GM23338 (cell line): ENCODE results near the gene SRGAP1. TPM values are rescaled to one million over a fixed set of nuclear protein-coding genes. Genes with fewer than 3 reads are reported as not detected.

ENCODE experiments used
- ATAC-seq: fragments of 200-7000 bp; cut with Tn5 transposase; 3 replicates; pipeline ENCODE4 v1.9.1; 2020
- DNase-seq: peaks from one replicate; pipeline ENCODE4 v3.0.0-alpha.2; 2015; ENCODE audit warnings: low spot score
- H2AFZ ChIP-seq: fragments of 200-600 bp; sonication (generic); 2 replicates; pipeline ENCODE4 v1.8.0; 2016; ENCODE audit warnings: antibody characterized with exemption, mild to moderate bottlenecking, moderate library complexity
- H3F3A ChIP-seq: fragments of 200-600 bp; sonication (generic); replicated peaks from 2 replicates; pipeline ENCODE4 v1.8.0; 2017; ENCODE audit warnings: antibody characterized with exemption, mixed run types, low read depth
- H3K27ac ChIP-seq: fragments of 200-600 bp; sonication (generic); 2 replicates; pipeline ENCODE4 v1.6.1; 2016; ENCODE audit warnings: low read depth
- H3K27me3 ChIP-seq: fragments of 200-600 bp; sonication (generic); 2 replicates; pipeline ENCODE4 v1.8.0; 2016; ENCODE audit warnings: mild to moderate bottlenecking, mixed run types, moderate library complexity; ENCODE audit not compliant: insufficient read depth
- H3K36me3 ChIP-seq: fragments of 200-600 bp; sonication (generic); 2 replicates; pipeline ENCODE4 v1.8.0; 2016; ENCODE audit warnings: mild to moderate bottlenecking; ENCODE audit not compliant: insufficient read depth
- H3K4me1 ChIP-seq: fragments of 200-600 bp; sonication (generic); 2 replicates; pipeline ENCODE4 v1.8.0; 2016; ENCODE audit warnings: mild to moderate bottlenecking, moderate library complexity; ENCODE audit not compliant: insufficient read depth
- H3K4me2 ChIP-seq: fragments of 200-600 bp; sonication (generic); 2 replicates; pipeline ENCODE4 v1.7.1; 2017; ENCODE audit warnings: mixed run types
- H3K4me3 ChIP-seq: fragments of 200-600 bp; sonication (generic); 2 replicates; pipeline ENCODE4 v1.6.1; 2016; ENCODE audit warnings: mixed run types
- H3K79me2 ChIP-seq: fragments of 200-600 bp; sonication (generic); replicated peaks from 2 replicates; pipeline ENCODE4 v1.8.0; 2017; ENCODE audit warnings: mild to moderate bottlenecking; ENCODE audit not compliant: insufficient read depth
- H3K9me2 ChIP-seq: fragments of 200-600 bp; sonication (generic); 2 replicates; pipeline ENCODE4 v1.8.0; 2017; ENCODE audit not compliant: insufficient read depth
- H4K20me1 ChIP-seq: fragments of 200-600 bp; sonication (generic); replicated peaks from 2 replicates; pipeline ENCODE4 v1.8.0; 2017; ENCODE audit warnings: mild to moderate bottlenecking; ENCODE audit not compliant: insufficient read depth
- H3K27ac Mint-ChIP-seq: 2 replicates; pipeline ENCODE4 v1.8.0; 2020; ENCODE audit warnings: inconsistent platforms, mild to moderate bottlenecking, moderate library complexity, mixed read lengths
- H3K27me3 Mint-ChIP-seq: 3 replicates; pipeline ENCODE4 v1.8.0; 2022; ENCODE audit warnings: low read depth, mild to moderate bottlenecking, moderate library complexity, mixed read lengths, inconsistent platforms; ENCODE audit not compliant: insufficient read depth, poor library complexity
- H3K36me3 Mint-ChIP-seq: 3 replicates; pipeline ENCODE4 v1.8.0; 2021; ENCODE audit warnings: low read depth, mild to moderate bottlenecking, inconsistent platforms, moderate library complexity, mixed read lengths
- H3K4me1 Mint-ChIP-seq: 3 replicates; pipeline ENCODE4 v1.8.0; 2020; ENCODE audit warnings: mild to moderate bottlenecking, inconsistent platforms, mixed read lengths
- H3K4me3 Mint-ChIP-seq: 3 replicates; pipeline ENCODE4 v1.8.0; 2021; ENCODE audit warnings: moderate library complexity, mild to moderate bottlenecking, inconsistent platforms, mixed read lengths
- H3K9me3 Mint-ChIP-seq: 3 replicates; pipeline ENCODE4 v1.8.0; 2020; ENCODE audit warnings: moderate library complexity, mild to moderate bottlenecking, inconsistent platforms, mixed read lengths
- CREB1 ChIP-seq: fragments of 250-450 bp; sonication (Bioruptor Pico); IDR thresholded peaks from 2 replicates; pipeline ENCODE4 v1.5.0; 2020; ENCODE audit warnings: low read depth, mild to moderate bottlenecking, moderate library complexity
- CTCF ChIP-seq, 2 experiments: fragments of 200-600 bp in 1 of 2; sonication (generic) in 1 of 2; conservative IDR thresholded peaks; 2 replicates each; pipeline versions ENCODE4 v1.5.1 to v1.6.1; 2016 to 2017; ENCODE audit warnings: antibody characterized with exemption in 2 of 2, low read depth in 2 of 2, mild to moderate bottlenecking in 2 of 2, moderate library complexity in 1 of 2
- ETS1 ChIP-seq: IDR thresholded peaks from 2 replicates; pipeline ENCODE4 v1.6.1; 2016; ENCODE audit warnings: antibody characterized with exemption
- EZH2 ChIP-seq: fragments of 200-600 bp; sonication (generic); IDR thresholded peaks from one replicate; pipeline ENCODE4 v1.8.0; 2017; ENCODE audit warnings: antibody characterized with exemption, mild to moderate bottlenecking, low read depth; ENCODE audit not compliant: unreplicated experiment
- JUNB ChIP-seq: IDR thresholded peaks from one replicate; pipeline ENCODE4 v1.6.1; 2016; ENCODE audit warnings: antibody characterized with exemption; ENCODE audit not compliant: unreplicated experiment
- POLR2AphosphoS5 ChIP-seq: IDR thresholded peaks from 2 replicates; pipeline ENCODE4 v1.6.1; 2016; ENCODE audit warnings: antibody characterized with exemption, low read depth
- REST ChIP-seq: IDR thresholded peaks from one replicate; pipeline ENCODE4 v1.6.1; 2018; ENCODE audit warnings: antibody characterized with exemption; ENCODE audit not compliant: unreplicated experiment
- STAT1 ChIP-seq: IDR thresholded peaks from one replicate; pipeline ENCODE4 v1.6.1; 2016; ENCODE audit warnings: antibody characterized with exemption; ENCODE audit not compliant: unreplicated experiment
- ZNF462 ChIP-seq: fragments of 250-450 bp; sonication (Bioruptor Pico); IDR thresholded peaks from 2 replicates; pipeline ENCODE4 v1.5.0; 2020; ENCODE audit warnings: mild to moderate bottlenecking, moderate library complexity
- polyA plus RNA-seq: library from polyadenylated mRNA; unstranded; fragments of >200 nt; fragmentation: Nextera tagmentation; extraction: Ambion mirVana; gene quantifications from 2 replicates; pipeline ENCODE4 v1.2.1, GENCODE V29; 2016
- total RNA-seq: library from RNA; depleted of rRNA; stranded (reverse); fragments of >200 nt; shearing (Covaris generic); gene quantifications from 2 replicates; pipeline ENCODE4 v1.2.3, GENCODE V29; 2014

SRGAP1 gene
- total and polyA plus RNA-seq, 2 experiments from 2014 or later: 6.1 to 8.1 TPM

GRCh38 chr12:63815482-63815852 lies 29.0 kb upstream of the SRGAP1 start (continued):
- TF ChIP-seq REST: no peak

GRCh38 chr12:63816031-63816430 lies 28.5 kb upstream of the SRGAP1 start:
- H3K27ac Mint-ChIP-seq: no peak overlapping the region
- Histone ChIP-seq H3K4me2 (no peak overlapping the region), H3K27me3 (0 out of 2 replicates have a peak, but pooled peaks cover 2% of the 10 kb centered on the region), H3K27ac (no peak overlapping the region), H3F3A (no peaks in the 10 kb centered on the region), H3K4me3 (no peak overlapping the region), H3K36me3 (no peaks in the 10 kb centered on the region), H2AFZ (no peak overlapping the region; the same call in 1 of the 2 replicates), H3K4me1 (no peaks in the 10 kb centered on the region), H3K9me2 (0 out of 2 replicates have a peak, but pooled peaks cover 4% of the 10 kb centered on the region), H4K20me1 (no peaks in the 10 kb centered on the region), H3K79me2 (no peaks in the 10 kb centered on the region)
- no peaks in the 10 kb centered on the region for H3K36me3 Mint-ChIP-seq
- no peaks in the 10 kb centered on the region for H3K4me1 Mint-ChIP-seq
- H3K9me3 Mint-ChIP-seq: no peaks in the 10 kb centered on the region; the same call in 2 of the 3 replicates
- no peak for ATAC-seq
- no peak overlapping the region for H3K4me3 Mint-ChIP-seq
- H3K27me3 Mint-ChIP-seq: no peaks in the 10 kb centered on the region
- DNase-seq: no peak
- TF ChIP-seq EZH2 (no peak), POLR2AphosphoS5 (no peak), CREB1 (no peak), STAT1 (no peak), JUNB (no peak), ETS1 (no peak), ZNF462 (no peak), REST (no peak), CTCF (conservative IDR thresholded peaks at IDR 0.05; ENCODE audit: low read depth in 2 of 2) (no peak)
